Measurements from ENCODE around the gene STK40.

The STK40 gene

GRCh38 chr1:36309397-36309796, 76.3 kb downstream of the STK40 start:
- no peak for DNase-seq (ENCODE audit: low spot score)

- no peak for DNase-seq (ENCODE audit: low spot score)
These were observed 78.0 kb downstream of the STK40 start for GRCh38 chr1:36307601-36308330.

- peak; percentile 98 for DNase-seq (ENCODE audit: low spot score)
These were observed 78.7 kb downstream of the STK40 start for GRCh38 chr1:36306902-36307456.

GRCh38 chr1:36306210-36306901, 79.4 kb downstream of the STK40 start, which contains the start of gene SH3D21:
Gene SH3D21 (plus strand): TSS chr1:36306368. CDS start chr1:36306421, 53 bp downstream.
- DNase-seq (ENCODE audit: low spot score), result peak; percentile 42

- DNase-seq (ENCODE audit: low spot score), result no peak
These were observed 79.9 kb downstream of the STK40 start for GRCh38 chr1:36305915-36306209.

- no peak for DNase-seq (ENCODE audit: low spot score)
These were observed 80.5 kb downstream of the STK40 start for GRCh38 chr1:36304970-36305914.

- no peak for DNase-seq (ENCODE audit: low spot score)
These were observed 81.2 kb downstream of the STK40 start for GRCh38 chr1:36304521-36304920.

GRCh38 chr1:36303650-36304360, 81.9 kb downstream of the STK40 start:
- DNase-seq (ENCODE audit: low spot score), result no peak

- no peak for DNase-seq (ENCODE audit: low spot score)
These were observed 82.5 kb downstream of the STK40 start for GRCh38 chr1:36303244-36303643.

GRCh38 chr1:36301220-36301619, 84.5 kb downstream of the STK40 start:
- DNase-seq (ENCODE audit: low spot score), result no peak

- DNase-seq (ENCODE audit: low spot score), result no peak
These were observed 85.2 kb downstream of the STK40 start for GRCh38 chr1:36300526-36300925.

GRCh38 chr1:36298640-36299039, 87.1 kb downstream of the STK40 start:
- no peak for DNase-seq (ENCODE audit: low spot score)

GRCh38 chr1:36297062-36297461, 88.7 kb downstream of the STK40 start:
- no peak for DNase-seq (ENCODE audit: low spot score)

- no peak for DNase-seq (ENCODE audit: low spot score)
These were observed 90.3 kb downstream of the STK40 start for GRCh38 chr1:36295390-36295789.

Measured in GM03348 (cell line).